CD4-positive, CD25-positive, alpha-beta regulatory T cell (primary cell): ENCODE measurements around the gene R3HCC1L. TPM values are rescaled to one million over a fixed set of nuclear protein-coding genes. Genes with fewer than 3 reads are reported as not detected.

Source experiments
- ATAC-seq, 2 donors: fragments of 150-1000 bp; cut with Tn5 transposase; one replicate each; pipeline ENCODE4 v1.10.0; 2021; ENCODE audit warnings: low read depth in 2 of 2, moderate number of reproducible peaks in 2 of 2, moderate library complexity in 1 of 2
- DNase-seq, 3 donors: peaks; one replicate each; pipeline versions ENCODE4 v3.0.0 to v3.0.0-alpha.2; 2012 to 2022; ENCODE audit warnings: mixed read lengths in 1 of 3
- H3K27ac ChIP-seq: one replicate; pipeline ENCODE4 v1.7.0; 2013; ENCODE audit warnings: mild to moderate bottlenecking, low read length; ENCODE audit not compliant: insufficient read depth, poor library complexity, severe bottlenecking
- H3K27me3 ChIP-seq: one replicate; pipeline ENCODE4 v1.7.0; 2013; ENCODE audit warnings: low read length; ENCODE audit not compliant: control insufficient read depth, insufficient read depth
- H3K36me3 ChIP-seq: one replicate; pipeline ENCODE4 v1.7.0; 2013; ENCODE audit warnings: mild to moderate bottlenecking, low read length, moderate library complexity; ENCODE audit not compliant: control insufficient read depth, insufficient read depth
- H3K4me1 ChIP-seq: 2 replicates; pipeline ENCODE4 v1.7.0; 2013; ENCODE audit warnings: mild to moderate bottlenecking, low read length; ENCODE audit not compliant: insufficient read depth, control insufficient read depth, poor library complexity, severe bottlenecking
- H3K4me3 ChIP-seq: one replicate; pipeline ENCODE4 v1.7.0; 2013; ENCODE audit warnings: low read depth, mild to moderate bottlenecking, low read length, moderate library complexity
- H3K9me3 ChIP-seq, 2 experiments: 1 replicate in 1 of 2; 2 replicates in 1 of 2; pipeline ENCODE4 v1.7.0; 2013; ENCODE audit warnings: low read length in 2 of 2, mild to moderate bottlenecking in 1 of 2, moderate library complexity in 1 of 2; ENCODE audit not compliant: control insufficient read depth in 2 of 2
- H3K27ac Mint-ChIP-seq, 3 donors: one replicate each; pipeline ENCODE4 v1.8.0; 2020 to 2022; ENCODE audit warnings: mild to moderate bottlenecking in 3 of 3, mixed read lengths in 3 of 3, moderate library complexity in 2 of 3
- H3K27me3 Mint-ChIP-seq: one replicate; pipeline ENCODE4 v1.8.0; 2022; ENCODE audit warnings: mild to moderate bottlenecking, mixed read lengths
- H3K36me3 Mint-ChIP-seq: one replicate; pipeline ENCODE4 v1.8.0; 2020; ENCODE audit warnings: mixed read lengths
- H3K4me1 Mint-ChIP-seq, 4 donors: one replicate each; pipeline ENCODE4 v1.8.0; 2020 to 2022; ENCODE audit warnings: mixed read lengths in 4 of 4, mild to moderate bottlenecking in 1 of 4
- H3K4me3 Mint-ChIP-seq, 4 donors: one replicate each; pipeline ENCODE4 v1.8.0; 2020 to 2022; ENCODE audit warnings: mild to moderate bottlenecking in 4 of 4, mixed read lengths in 4 of 4, moderate library complexity in 3 of 4
- H3K9me3 Mint-ChIP-seq, 7 donors: one replicate each; pipeline ENCODE4 v1.8.0; 2020 to 2022; ENCODE audit warnings: mixed read lengths in 7 of 7, mild to moderate bottlenecking in 3 of 7, moderate library complexity in 2 of 7
- polyA plus RNA-seq, 4 donors: library from polyadenylated mRNA; unstranded; fragments of 300-500 nt; fragmentation: Illumina TruSeq; gene quantifications; one replicate each; pipeline ENCODE4 v1.2.3, GENCODE V29; 2021
- total RNA-seq: library from RNA; stranded (reverse); gene quantifications from one replicate; pipeline ENCODE4 v1.2.3, GENCODE V29; 2022

R3HCC1L gene
- total and polyA plus RNA-seq, 5 donors from 2014 or later = 10.4 to 29.7 (median 13.3) TPM

DNA sequence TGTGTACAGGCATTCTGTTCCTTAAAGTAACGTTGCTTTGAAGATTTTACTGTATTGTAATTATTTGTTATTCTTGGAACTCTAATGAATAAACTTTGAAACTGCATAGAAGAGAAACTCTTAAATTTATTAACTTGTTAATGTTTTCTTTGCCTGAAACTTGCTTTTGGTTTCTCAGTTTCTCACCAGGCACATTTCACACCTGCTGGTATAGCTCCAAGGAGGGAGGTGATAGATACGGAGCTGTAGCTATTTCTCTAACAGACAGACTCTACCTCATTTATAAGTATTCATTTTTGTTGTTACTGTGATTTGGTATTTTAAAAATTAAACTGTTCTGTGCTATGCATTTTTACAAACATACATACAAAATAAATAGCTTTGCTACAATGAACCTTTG lies 32.7 kb downstream of the R3HCC1L start:
- Mint-ChIP-seq H3K27ac (peak overlapping the region in 1 of 3 donors; percentile 12), H3K9me3 (peaks cover 0 to 2% (median 0%) of the 10 kb centered on the region in 7 donors), H3K4me1 (peaks cover 21 to 45% (median 25%) of the 10 kb centered on the region in 4 donors), H3K4me3 (no peak overlapping the region), H3K36me3 (peaks cover 29% of the 10 kb centered on the region), H3K27me3 (no peaks in the 10 kb centered on the region)
- Histone ChIP-seq H3K9me3 (no peaks in the 10 kb centered on the region), H3K27me3 (no peaks in the 10 kb centered on the region), H3K27ac (no peak overlapping the region), H3K4me3 (no peak overlapping the region), H3K4me1 (no peaks in the 10 kb centered on the region), H3K36me3 (peaks cover 55% of the 10 kb centered on the region)
- no peak for ATAC-seq
- no peak for DNase-seq

GRCh38 chr10:98168147-98168546 lies 33.7 kb downstream of the R3HCC1L start:
- peak overlapping the region in 1 of 4 donors; percentile 24 for H3K4me3 Mint-ChIP-seq
- ATAC-seq (no peak), DNase-seq (no peak)
- no peaks in the 10 kb centered on the region for H3K27me3 ChIP-seq
- H3K36me3 Mint-ChIP-seq = peaks cover 32% of the 10 kb centered on the region
- peaks cover 0 to 2% (median 0%) of the 10 kb centered on the region in 7 donors for H3K9me3 Mint-ChIP-seq
- no peaks in the 10 kb centered on the region for H3K27me3 Mint-ChIP-seq
- peaks cover 21 to 47% (median 25%) of the 10 kb centered on the region in 4 donors for H3K4me1 Mint-ChIP-seq
- no peaks in the 10 kb centered on the region for H3K9me3 ChIP-seq
- H3K27ac ChIP-seq = no peak overlapping the region
- peak overlapping the region in 1 of 3 donors; percentile 57 for H3K27ac Mint-ChIP-seq
- H3K36me3 ChIP-seq = peaks cover 57% of the 10 kb centered on the region
- H3K4me1 ChIP-seq = no peaks in the 10 kb centered on the region
- no peak overlapping the region for H3K4me3 ChIP-seq

- no peaks in the 10 kb centered on the region for H3K9me3 ChIP-seq
- Mint-ChIP-seq H3K4me3 (no peak overlapping the region), H3K4me1 (peaks cover 15 to 47% (median 27%) of the 10 kb centered on the region in 4 donors), H3K27ac (peak overlapping the region in 1 of 3 donors; percentile 48), H3K9me3 (peaks cover 0 to 2% (median 0%) of the 10 kb centered on the region in 7 donors), H3K27me3 (no peaks in the 10 kb centered on the region), H3K36me3 (peaks cover 32% of the 10 kb centered on the region)
- H3K36me3 ChIP-seq = peaks cover 57% of the 10 kb centered on the region
- ATAC-seq (no peak), DNase-seq (no peak)
- no peaks in the 10 kb centered on the region for H3K27me3 ChIP-seq
- H3K27ac ChIP-seq = no peak overlapping the region
- H3K4me3 ChIP-seq = no peak overlapping the region
- H3K4me1 ChIP-seq = no peaks in the 10 kb centered on the region
Observed at GRCh38 chr10:98168766-98169165, 34.3 kb downstream of the R3HCC1L start.

DNA sequence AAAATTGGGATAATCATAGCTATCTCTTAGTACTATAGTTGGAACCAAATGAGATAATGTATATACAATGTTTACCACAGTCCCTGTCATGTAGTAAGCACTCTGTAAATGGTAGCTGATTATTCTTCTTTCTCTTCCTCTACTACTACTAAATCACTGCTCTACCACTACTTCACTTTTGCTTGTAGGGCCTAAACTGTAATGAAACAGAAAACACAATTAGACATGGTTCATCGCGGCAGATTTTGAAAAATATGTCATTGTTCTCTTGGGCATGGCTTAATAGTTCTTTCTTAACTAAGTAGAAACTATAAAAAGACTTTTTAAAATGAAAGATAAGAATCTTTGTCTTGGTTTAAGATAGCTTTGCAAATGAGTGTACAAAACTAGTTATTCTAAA lies 34.9 kb downstream of the R3HCC1L start:
- H3K4me3 Mint-ChIP-seq = no peak overlapping the region
- H3K4me1 Mint-ChIP-seq = peaks cover 11 to 50% (median 31%) of the 10 kb centered on the region in 4 donors
- peaks cover 51% of the 10 kb centered on the region for H3K36me3 ChIP-seq

DNA sequence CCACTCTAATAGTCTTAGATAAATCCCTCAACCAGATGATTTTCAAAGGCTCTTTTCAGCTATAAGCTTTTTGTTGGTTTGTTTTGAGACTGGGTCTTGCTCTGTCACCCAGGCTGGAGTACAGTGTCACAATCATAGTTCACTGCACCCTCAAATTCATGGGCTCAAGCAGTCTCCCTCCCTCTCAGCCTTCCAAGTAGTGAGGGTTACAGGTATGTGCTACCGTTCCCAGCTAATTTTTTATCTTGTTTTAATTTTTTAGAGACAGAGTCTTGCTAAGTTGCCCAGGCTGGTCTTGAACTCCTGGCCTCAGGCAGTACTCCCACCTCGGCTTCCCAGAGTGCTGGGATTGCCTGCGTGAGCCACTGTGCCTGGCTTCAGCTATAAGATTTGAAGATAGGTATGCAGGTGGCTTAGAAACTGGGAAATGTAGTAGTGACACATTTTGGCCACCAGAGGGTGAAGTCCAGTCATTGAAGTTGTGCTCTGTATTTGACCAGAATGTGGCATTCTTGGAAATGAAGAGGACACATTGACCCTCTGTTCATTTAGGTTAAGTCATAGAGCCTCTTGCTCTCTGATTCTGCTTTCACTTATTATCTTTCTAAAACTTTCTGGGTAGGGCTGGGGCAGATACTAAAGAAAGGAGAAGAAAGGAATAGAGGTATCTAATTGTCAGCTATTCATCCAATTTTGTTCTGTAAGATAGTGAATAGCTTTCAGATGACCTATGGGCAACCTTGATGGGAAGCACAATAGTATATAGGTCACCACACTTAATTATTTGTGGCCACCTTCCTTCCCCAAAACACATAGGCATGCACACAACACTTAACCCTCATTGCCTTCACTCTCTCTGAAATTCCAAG lies 36.0 kb downstream of the R3HCC1L start:
- H3K4me1 ChIP-seq = peaks cover 3% of the 10 kb centered on the region
- H3K4me3 ChIP-seq = no peak overlapping the region
- DNase-seq (peak in 2 of 3 donors; percentile 12 to 54), ATAC-seq (no peak)
- H3K27me3 Mint-ChIP-seq = no peaks in the 10 kb centered on the region
- peak overlapping the region in 1 of 4 donors; percentile 81 for H3K4me3 Mint-ChIP-seq
- peaks cover 32% of the 10 kb centered on the region for H3K36me3 Mint-ChIP-seq
- peaks cover 0 to 2% (median 0%) of the 10 kb centered on the region in 7 donors for H3K9me3 Mint-ChIP-seq
- H3K4me1 Mint-ChIP-seq = peaks cover 18 to 56% (median 37%) of the 10 kb centered on the region in 4 donors
- H3K27ac ChIP-seq = no peak overlapping the region
- no peaks in the 10 kb centered on the region for H3K27me3 ChIP-seq
- H3K27ac Mint-ChIP-seq = peak overlapping the region in 1 of 3 donors; percentile 72
- H3K9me3 ChIP-seq = no peaks in the 10 kb centered on the region
- H3K36me3 ChIP-seq = peaks cover 40% of the 10 kb centered on the region

More for the DNA sequence above, 34.9 kb downstream of the R3HCC1L start:
- H3K27me3 ChIP-seq = no peaks in the 10 kb centered on the region
- H3K27me3 Mint-ChIP-seq = no peaks in the 10 kb centered on the region
- peaks cover 0 to 2% (median 0%) of the 10 kb centered on the region in 7 donors for H3K9me3 Mint-ChIP-seq
- peak overlapping the region in 1 of 3 donors; percentile 64 for H3K27ac Mint-ChIP-seq
- no peak for DNase-seq
- H3K36me3 Mint-ChIP-seq = peaks cover 33% of the 10 kb centered on the region
- no peaks in the 10 kb centered on the region for H3K4me1 ChIP-seq
- no peak overlapping the region for H3K27ac ChIP-seq
- no peaks in the 10 kb centered on the region for H3K9me3 ChIP-seq
- no peak overlapping the region for H3K4me3 ChIP-seq
- no peak for ATAC-seq

- Mint-ChIP-seq H3K27me3 (no peaks in the 10 kb centered on the region), H3K4me3 (no peak overlapping the region), H3K9me3 (peaks cover 0 to 2% (median 0%) of the 10 kb centered on the region in 7 donors), H3K36me3 (peaks cover 36% of the 10 kb centered on the region), H3K27ac (peak overlapping the region in 1 of 3 donors; percentile 64), H3K4me1 (peaks cover 25 to 66% (median 45%) of the 10 kb centered on the region in 4 donors)
- H3K36me3 ChIP-seq = peaks cover 29% of the 10 kb centered on the region
- DNase-seq (no peak), ATAC-seq (no peak)
- no peaks in the 10 kb centered on the region for H3K27me3 ChIP-seq
- peaks cover 3% of the 10 kb centered on the region for H3K4me1 ChIP-seq
- no peak overlapping the region for H3K4me3 ChIP-seq
- H3K9me3 ChIP-seq = no peaks in the 10 kb centered on the region
- H3K27ac ChIP-seq = no peak overlapping the region
Observed at GRCh38 chr10:98172073-98172472, 37.6 kb downstream of the R3HCC1L start.

- Histone ChIP-seq H3K27ac (no peak overlapping the region), H3K4me3 (no peak overlapping the region), H3K27me3 (no peaks in the 10 kb centered on the region), H3K9me3 (no peaks in the 10 kb centered on the region), H3K36me3 (peaks cover 24% of the 10 kb centered on the region), H3K4me1 (peaks cover 3% of the 10 kb centered on the region)
- ATAC-seq (no peak), DNase-seq (no peak)
- Mint-ChIP-seq H3K27me3 (no peaks in the 10 kb centered on the region), H3K27ac (no peak overlapping the region), H3K36me3 (peaks cover 38% of the 10 kb centered on the region), H3K9me3 (peaks cover 0 to 4% (median 2%) of the 10 kb centered on the region in 7 donors), H3K4me3 (no peak overlapping the region), H3K4me1 (peaks cover 25 to 71% (median 49%) of the 10 kb centered on the region in 4 donors)
Observed at GRCh38 chr10:98172495-98172894, 38.0 kb downstream of the R3HCC1L start.
